ENCODE data around the gene SIVA1. TPM values are rescaled to one million over a fixed set of nuclear protein-coding genes. Genes with fewer than 3 reads are reported as not detected.
A peak's percentile ranks its signal among the peaks of the same experiment; 100 is the strongest.

The SIVA1 gene
- total RNA-seq, 1 donor from 2014 or later, result 47.0 TPM

GRCh38 chr14:104753528-104754212, 723 bp downstream of the SIVA1 start:
- TF ChIP-seq CTCF (IDR thresholded peaks at IDR 0.05), result no peak
- Mint-ChIP-seq H3K27me3 (ENCODE audit: low read depth) (no peaks in the 10 kb centered on the region), H3K4me3 (ENCODE audit: unreplicated experiment) (peak overlapping the region; percentile 86), H3K4me1 (ENCODE audit: low read depth) (peaks cover 44% of the 10 kb centered on the region), H3K27ac (ENCODE audit: unreplicated experiment) (peak overlapping the region; percentile 68), H3K36me3 (ENCODE audit: low read depth) (peaks cover 7% of the 10 kb centered on the region), H3K9me3 (ENCODE audit: low read depth) (no peaks in the 10 kb centered on the region)
- DNase-seq (ENCODE audit: low spot score), result no peak

GRCh38 chr14:104754213-104754851, 1.4 kb downstream of the SIVA1 start:
- Mint-ChIP-seq H3K4me3 (ENCODE audit: unreplicated experiment) (peak overlapping the region; percentile 86), H3K4me1 (ENCODE audit: low read depth) (peaks cover 37% of the 10 kb centered on the region), H3K27ac (ENCODE audit: unreplicated experiment) (peak overlapping the region; percentile 59), H3K27me3 (ENCODE audit: low read depth) (no peaks in the 10 kb centered on the region), H3K36me3 (ENCODE audit: low read depth) (peaks cover 9% of the 10 kb centered on the region), H3K9me3 (ENCODE audit: low read depth) (no peaks in the 10 kb centered on the region)
- no peak for DNase-seq (ENCODE audit: low spot score)
- no peak for TF ChIP-seq CTCF (IDR thresholded peaks at IDR 0.05)

GRCh38 chr14:104755621-104756020, 2.7 kb downstream of the SIVA1 start:
- Mint-ChIP-seq H3K27ac (ENCODE audit: unreplicated experiment) (no peak overlapping the region), H3K9me3 (ENCODE audit: low read depth) (no peaks in the 10 kb centered on the region), H3K36me3 (ENCODE audit: low read depth) (peaks cover 13% of the 10 kb centered on the region), H3K4me1 (ENCODE audit: low read depth) (peaks cover 24% of the 10 kb centered on the region), H3K27me3 (ENCODE audit: low read depth) (no peaks in the 10 kb centered on the region), H3K4me3 (ENCODE audit: unreplicated experiment) (no peak overlapping the region)
- DNase-seq (ENCODE audit: low spot score), result no peak
- no peak for TF ChIP-seq CTCF (IDR thresholded peaks at IDR 0.05)

- TF ChIP-seq CTCF (IDR thresholded peaks at IDR 0.05), result no peak
- peaks cover 19% of the 10 kb centered on the region for H3K4me1 Mint-ChIP-seq (ENCODE audit: low read depth)
- no peaks in the 10 kb centered on the region for H3K27me3 Mint-ChIP-seq (ENCODE audit: low read depth)
- H3K27ac Mint-ChIP-seq (ENCODE audit: unreplicated experiment), result no peak overlapping the region
- DNase-seq (ENCODE audit: low spot score), result no peak
- H3K9me3 Mint-ChIP-seq (ENCODE audit: low read depth), result no peaks in the 10 kb centered on the region
- no peak overlapping the region for H3K4me3 Mint-ChIP-seq (ENCODE audit: unreplicated experiment)
- H3K36me3 Mint-ChIP-seq (ENCODE audit: low read depth), result peaks cover 18% of the 10 kb centered on the region
These were observed 3.7 kb downstream of the SIVA1 start for GRCh38 chr14:104756477-104757237.

GRCh38 chr14:104757238-104757585, 4.3 kb downstream of the SIVA1 start:
- Mint-ChIP-seq H3K36me3 (ENCODE audit: low read depth) (peaks cover 21% of the 10 kb centered on the region), H3K4me3 (ENCODE audit: unreplicated experiment) (no peak overlapping the region), H3K4me1 (ENCODE audit: low read depth) (peaks cover 19% of the 10 kb centered on the region), H3K27me3 (ENCODE audit: low read depth) (no peaks in the 10 kb centered on the region), H3K9me3 (ENCODE audit: low read depth) (no peaks in the 10 kb centered on the region), H3K27ac (ENCODE audit: unreplicated experiment) (no peak overlapping the region)
- no peak for TF ChIP-seq CTCF (IDR thresholded peaks at IDR 0.05)
- DNase-seq (ENCODE audit: low spot score), result no peak
